IMR-90 (cell line): ENCODE measurements around the gene DARS1. TPM values are rescaled to one million over a fixed set of nuclear protein-coding genes. Genes with fewer than 3 reads are reported as not detected.

ENCODE experiments used
- ATAC-seq: fragments of 200-7000 bp; cut with Tn5 transposase; 2 replicates; pipeline ENCODE4 v1.9.1; 2020; ENCODE audit warnings: low read depth, mild to moderate bottlenecking, moderate library complexity
- BruUV-seq: library from RNA; stranded (reverse); fragments of 400-500 nt; replicated peaks from 2 replicates; lab custom pipeline; 2021; lab: Mats Ljungman, UMichigan
- CTCF ChIA-PET: fragments of 300-600 bp; formaldehyde crosslinking; extraction: SDS; loops from one replicate; lab custom pipeline; 2021; ENCODE audit warnings: antibody characterized with exemption; lab: Yijun Ruan, JAX
- POLR2A ChIA-PET: fragments of 300-600 bp; sonication (Branson Sonifier 250); formaldehyde crosslinking; loops from one replicate; lab custom pipeline; 2022; ENCODE audit warnings: antibody characterized with exemption; ENCODE audit not compliant: unreplicated experiment; lab: Charles Lee
- DNase-seq: peaks from one replicate; pipeline ENCODE4 v3.0.0; 2013
- H2AFZ ChIP-seq: replicated peaks from 2 replicates; pipeline ENCODE3; 2013; ENCODE audit warnings: low read length, mild to moderate bottlenecking; ENCODE audit not compliant: poor library complexity
- H2AK5ac ChIP-seq: 2 replicates; pipeline ENCODE4 v1.6.1; 2013; ENCODE audit warnings: low read depth, low read length, inconsistent platforms
- H2AK9ac ChIP-seq: replicated peaks from 2 replicates; pipeline ENCODE3; 2013; ENCODE audit warnings: mild to moderate bottlenecking, low read depth, low read length, moderate library complexity; ENCODE audit not compliant: poor library complexity
- H2BK120ac ChIP-seq: 2 replicates; pipeline ENCODE4 v1.6.1; 2013; ENCODE audit warnings: low read depth, low read length, inconsistent platforms
- H2BK15ac ChIP-seq: 3 replicates; pipeline ENCODE4 v1.6.1; 2013; ENCODE audit warnings: low read depth, low read length, inconsistent platforms
- H2BK20ac ChIP-seq: 2 replicates; pipeline ENCODE4 v1.6.1; 2013; ENCODE audit warnings: low read depth, mild to moderate bottlenecking, inconsistent platforms, low read length, moderate library complexity
- H2BK5ac ChIP-seq: 2 replicates; pipeline ENCODE4 v1.6.1; 2013; ENCODE audit warnings: mild to moderate bottlenecking, low read depth, low read length, inconsistent platforms; ENCODE audit not compliant: poor library complexity, severe bottlenecking
- H3K14ac ChIP-seq: replicated peaks from 2 replicates; pipeline ENCODE4 v1.6.1; 2013; ENCODE audit warnings: low read depth, low read length, inconsistent platforms
- H3K18ac ChIP-seq: 2 replicates; pipeline ENCODE4 v1.6.1; 2013; ENCODE audit warnings: low read depth, low read length, control low read depth
- H3K23ac ChIP-seq: 2 replicates; pipeline ENCODE4 v1.6.1; 2013; ENCODE audit warnings: low read depth, low read length, inconsistent platforms
- H3K27ac ChIP-seq: 2 replicates; pipeline ENCODE4 v1.5.1; 2013; ENCODE audit warnings: mild to moderate bottlenecking, control low read depth, low read length; ENCODE audit not compliant: insufficient read depth
- H3K27me3 ChIP-seq: 2 replicates; pipeline ENCODE4 v1.6.1; 2013; ENCODE audit warnings: low read length; ENCODE audit not compliant: control insufficient read depth, insufficient read depth
- H3K36me3 ChIP-seq: 2 replicates; pipeline ENCODE4 v1.6.1; 2013; ENCODE audit warnings: low read length, mixed read lengths; ENCODE audit not compliant: control insufficient read depth, insufficient read depth
- H3K4ac ChIP-seq: 2 replicates; pipeline ENCODE4 v1.6.1; 2013; ENCODE audit warnings: low read depth, low read length, inconsistent platforms
- H3K4me1 ChIP-seq: 2 replicates; pipeline ENCODE4 v1.6.1; 2013; ENCODE audit warnings: low read length, mixed read lengths; ENCODE audit not compliant: control insufficient read depth, insufficient read depth
- H3K4me2 ChIP-seq: 2 replicates; pipeline ENCODE4 v1.6.1; 2013; ENCODE audit warnings: low read depth, mild to moderate bottlenecking, control low read depth, low read length, moderate library complexity
- H3K4me3 ChIP-seq: 2 replicates; pipeline ENCODE4 v1.5.1; 2013; ENCODE audit warnings: low read depth, mild to moderate bottlenecking, control low read depth, low read length, moderate library complexity; ENCODE audit not compliant: insufficient read depth
- H3K56ac ChIP-seq: 2 replicates; pipeline ENCODE4 v1.6.1; 2013; ENCODE audit warnings: low read length, inconsistent platforms; ENCODE audit not compliant: insufficient read depth; ENCODE audit errors: extremely low read depth
- H3K79me1 ChIP-seq, 2 experiments: 2 replicates each; pipeline ENCODE4 v1.6.1; 2013; ENCODE audit warnings: low read length in 2 of 2, inconsistent platforms in 1 of 2, low read depth in 1 of 2
- H3K9ac ChIP-seq: 2 replicates; pipeline ENCODE4 v1.6.1; 2013; ENCODE audit warnings: low read depth, low read length, control low read depth
- H3K9me1 ChIP-seq: 2 replicates; pipeline ENCODE4 v1.6.1; 2013; ENCODE audit warnings: low read length, inconsistent platforms; ENCODE audit not compliant: insufficient read depth
- H3K9me3 ChIP-seq: 2 replicates; pipeline ENCODE4 v1.6.1; 2013; ENCODE audit warnings: low read length; ENCODE audit not compliant: control insufficient read depth, insufficient read depth
- H4K20me1 ChIP-seq: 2 replicates; pipeline ENCODE4 v1.6.1; 2013; ENCODE audit warnings: low read length, inconsistent platforms; ENCODE audit not compliant: insufficient read depth
- H4K5ac ChIP-seq: 2 replicates; pipeline ENCODE4 v1.6.1; 2013; ENCODE audit warnings: mild to moderate bottlenecking, low read depth, low read length, control low read depth
- H4K8ac ChIP-seq, 2 experiments: 2 replicates each; pipeline ENCODE4 v1.6.1; 2013; ENCODE audit warnings: low read depth in 2 of 2, low read length in 2 of 2, control low read depth in 1 of 2, inconsistent platforms in 1 of 2
- H4K91ac ChIP-seq: 2 replicates; pipeline ENCODE4 v1.6.1; 2013; ENCODE audit warnings: low read depth, low read length, inconsistent platforms; ENCODE audit not compliant: insufficient read depth
- BHLHE40 ChIP-seq: fragments of 150-350 bp; IDR thresholded peaks from 2 replicates; pipeline ENCODE4 v1.6.1; 2016; ENCODE audit warnings: mild to moderate bottlenecking, low read depth, low read length
- CEBPB ChIP-seq: IDR thresholded peaks from 2 replicates; pipeline ENCODE4 v1.6.1; 2012; ENCODE audit warnings: low read depth, low read length, improper control_type of control experiment
- CHD1 ChIP-seq: IDR thresholded peaks from 2 replicates; pipeline ENCODE4 v1.6.1; 2012; ENCODE audit warnings: low read depth, low read length, improper control_type of control experiment
- FOS ChIP-seq: fragments of 150-350 bp; IDR thresholded peaks from 2 replicates; pipeline ENCODE4 v1.6.1; 2016; ENCODE audit warnings: low read depth, low read length
- MAFK ChIP-seq: IDR thresholded peaks from 2 replicates; pipeline ENCODE4 v1.6.1; 2012; ENCODE audit warnings: low read depth, low read length, improper control_type of control experiment
- MAZ ChIP-seq: IDR thresholded peaks from 2 replicates; pipeline ENCODE4 v1.6.1; 2012; ENCODE audit warnings: low read depth, mild to moderate bottlenecking, low read length, improper control_type of control experiment, moderate library complexity, borderline replicate concordance
- MXI1 ChIP-seq: IDR thresholded peaks from 2 replicates; pipeline ENCODE4 v1.6.1; 2012; ENCODE audit warnings: low read depth, mild to moderate bottlenecking, low read length, moderate library complexity, borderline replicate concordance
- NFE2L2 ChIP-seq: fragments of 150-350 bp; IDR thresholded peaks from 2 replicates; pipeline ENCODE4 v1.6.1; 2016; ENCODE audit warnings: low read depth, mild to moderate bottlenecking, low read length
- POLR2A ChIP-seq: IDR thresholded peaks from 2 replicates; pipeline ENCODE4 v1.6.1; 2012; ENCODE audit warnings: mild to moderate bottlenecking, low read depth, low read length
- RAD21 ChIP-seq: IDR thresholded peaks from 2 replicates; pipeline ENCODE4 v1.6.1; 2012; ENCODE audit warnings: low read length, improper control_type of control experiment
- RCOR1 ChIP-seq: IDR thresholded peaks from 2 replicates; pipeline ENCODE4 v1.6.1; 2012; ENCODE audit warnings: mild to moderate bottlenecking, low read length, improper control_type of control experiment; ENCODE audit not compliant: insufficient replicate concordance
- RFX5 ChIP-seq: IDR thresholded peaks from 2 replicates; pipeline ENCODE4 v1.8.0; 2012; ENCODE audit warnings: low read depth, mild to moderate bottlenecking, low read length, moderate library complexity
- SMC3 ChIP-seq: fragments of 150-350 bp; IDR thresholded peaks from 2 replicates; pipeline ENCODE4 v1.6.1; 2016; ENCODE audit warnings: low read depth, mild to moderate bottlenecking, antibody characterized with exemption, low read length, moderate library complexity
- USF2 ChIP-seq: fragments of 150-350 bp; IDR thresholded peaks from 2 replicates; pipeline ENCODE4 v1.6.1; 2017; ENCODE audit warnings: mild to moderate bottlenecking, antibody characterized with exemption, low read length, low read depth
- WGBS, 2 experiments: methylation state at CpG; one replicate each; pipeline versions ENCODE4 v1.1.5 to v1.1.7; 2013; ENCODE audit warnings: missing lambda C conversion rate in 2 of 2; ENCODE audit not compliant: insufficient read length in 1 of 2; ENCODE audit errors: extremely low coverage in 2 of 2; 5-methylcytosine and 5-hydroxymethylcytosine counted together
- dilution Hi-C: fragments of 300-500 bp; cut with HindIII; formaldehyde crosslinking; loops from one replicate; pipeline ENCODE4 v1.14.3; 2018; ENCODE audit warnings: low sequenced_read_pairs; ENCODE audit not compliant: unreplicated experiment
- in situ Hi-C: fragments of 300-500 bp; cut with MboI; formaldehyde crosslinking; loops from 3 replicates; pipeline ENCODE4 v1.14.3; 2019; ENCODE audit warnings: low sequenced_read_pairs, inconsistent platforms, mixed read lengths
- intact Hi-C: fragments of 100-400 bp; cut with micrococcal nuclease; formaldehyde crosslinking; loops from 2 replicates; pipeline ENCODE4 v1.10.0; 2022
- polyA plus RNA-seq, 3 experiments: library from polyadenylated mRNA; depleted of rRNA; stranded (reverse); fragments of >200 nt; gene quantifications; 2 replicates each; pipeline ENCODE4 v1.2.3, GENCODE V29; 2012; ENCODE audit warnings: low replicate concordance in 1 of 3
- total RNA-seq: library from RNA; depleted of rRNA; stranded (reverse); fragments of >200 nt; gene quantifications from 2 replicates; pipeline ENCODE4 v1.2.3, GENCODE V29; 2012
- TF ChIP-seq, protein P1 (sequence below): fragments of 150-350 bp; IDR thresholded peaks from 2 replicates; pipeline ENCODE4 v1.6.1; 2016; ENCODE audit warnings: low read depth, mild to moderate bottlenecking, low read length, moderate library complexity, borderline replicate concordance
- TF ChIP-seq, protein P2 (sequence below): conservative IDR thresholded peaks from 2 replicates; pipeline ENCODE4 v1.5.1; 2012; ENCODE audit warnings: mild to moderate bottlenecking, low read depth, low read length, improper control_type of control experiment

The DARS1 gene
- total and polyA plus RNA-seq, 2 of the 4 experiments (the other 2 are of a cell fraction): 56.5 to 66.5 TPM

GRCh38 chr2:135949451-135950234, 35.8 kb downstream of the DARS1 start:
- Histone ChIP-seq H2AK9ac (no peak overlapping the region), H4K5ac (no peak overlapping the region), H3K27ac (no peak overlapping the region), H3K9me3 (no peaks in the 10 kb centered on the region), H3K36me3 (peaks cover 3% of the 10 kb centered on the region), H2BK120ac (no peak overlapping the region), H4K20me1 (peaks cover 15% of the 10 kb centered on the region; the same call in 1 of the 2 replicates), H2BK20ac (no peak overlapping the region), H3K27me3 (no peaks in the 10 kb centered on the region), H3K23ac (no peak overlapping the region), H3K9me1 (peaks cover 7% of the 10 kb centered on the region; the same call in 1 of the 2 replicates), H3K4ac (no peak overlapping the region), H3K79me1 (peaks cover 32 to 44% of the 10 kb centered on the region in 2 experiments), H3K9ac (no peak overlapping the region), H3K56ac (no peak overlapping the region), H2AFZ (no peak overlapping the region), H4K91ac (no peak overlapping the region), H3K4me1 (no peaks in the 10 kb centered on the region), H3K4me3 (no peak overlapping the region), H3K14ac (no peak overlapping the region), H2BK15ac (no peak overlapping the region), H2AK5ac (no peak overlapping the region), H4K8ac (no peak overlapping the region), H2BK5ac (no peak overlapping the region), H3K4me2 (no peak overlapping the region), H3K18ac (no peak overlapping the region)
- in situ Hi-C loops (no loop called here), intact Hi-C loops (no loop called here), dilution Hi-C loops (no loop called here)
- TF ChIP-seq, protein P1, sequence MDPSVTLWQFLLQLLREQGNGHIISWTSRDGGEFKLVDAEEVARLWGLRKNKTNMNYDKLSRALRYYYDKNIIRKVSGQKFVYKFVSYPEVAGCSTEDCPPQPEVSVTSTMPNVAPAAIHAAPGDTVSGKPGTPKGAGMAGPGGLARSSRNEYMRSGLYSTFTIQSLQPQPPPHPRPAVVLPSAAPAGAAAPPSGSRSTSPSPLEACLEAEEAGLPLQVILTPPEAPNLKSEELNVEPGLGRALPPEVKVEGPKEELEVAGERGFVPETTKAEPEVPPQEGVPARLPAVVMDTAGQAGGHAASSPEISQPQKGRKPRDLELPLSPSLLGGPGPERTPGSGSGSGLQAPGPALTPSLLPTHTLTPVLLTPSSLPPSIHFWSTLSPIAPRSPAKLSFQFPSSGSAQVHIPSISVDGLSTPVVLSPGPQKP: no peak
- TF ChIP-seq NFE2L2 (no peak), POLR2A (no peak), MAZ (no peak), RFX5 (no peak), RAD21 (no peak), MAFK (no peak), USF2 (no peak), MXI1 (no peak), BHLHE40 (no peak), FOS (no peak), SMC3 (no peak), CHD1 (no peak), RCOR1 (no peak), CEBPB (no peak)
- TF ChIP-seq, protein P2, sequence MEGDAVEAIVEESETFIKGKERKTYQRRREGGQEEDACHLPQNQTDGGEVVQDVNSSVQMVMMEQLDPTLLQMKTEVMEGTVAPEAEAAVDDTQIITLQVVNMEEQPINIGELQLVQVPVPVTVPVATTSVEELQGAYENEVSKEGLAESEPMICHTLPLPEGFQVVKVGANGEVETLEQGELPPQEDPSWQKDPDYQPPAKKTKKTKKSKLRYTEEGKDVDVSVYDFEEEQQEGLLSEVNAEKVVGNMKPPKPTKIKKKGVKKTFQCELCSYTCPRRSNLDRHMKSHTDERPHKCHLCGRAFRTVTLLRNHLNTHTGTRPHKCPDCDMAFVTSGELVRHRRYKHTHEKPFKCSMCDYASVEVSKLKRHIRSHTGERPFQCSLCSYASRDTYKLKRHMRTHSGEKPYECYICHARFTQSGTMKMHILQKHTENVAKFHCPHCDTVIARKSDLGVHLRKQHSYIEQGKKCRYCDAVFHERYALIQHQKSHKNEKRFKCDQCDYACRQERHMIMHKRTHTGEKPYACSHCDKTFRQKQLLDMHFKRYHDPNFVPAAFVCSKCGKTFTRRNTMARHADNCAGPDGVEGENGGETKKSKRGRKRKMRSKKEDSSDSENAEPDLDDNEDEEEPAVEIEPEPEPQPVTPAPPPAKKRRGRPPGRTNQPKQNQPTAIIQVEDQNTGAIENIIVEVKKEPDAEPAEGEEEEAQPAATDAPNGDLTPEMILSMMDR: no peak
- no peak for DNase-seq
- ATAC-seq: no peak
- CTCF ChIA-PET: no interaction called here
- no TSS peak for BruUV-seq
- POLR2A ChIA-PET: no interaction called here
- no CpG with 5 or more reads among the region's 3 CpGs for WGBS, 2 experiments
